Measurements from ENCODE around the gene DYNC1H1. TPM values are rescaled to one million over a fixed set of nuclear protein-coding genes. Genes with fewer than 3 reads are reported as not detected.

The DYNC1H1 gene
- total and polyA plus RNA-seq, 2 experiments from 2014 or later: 179 to 635 TPM

DNA sequence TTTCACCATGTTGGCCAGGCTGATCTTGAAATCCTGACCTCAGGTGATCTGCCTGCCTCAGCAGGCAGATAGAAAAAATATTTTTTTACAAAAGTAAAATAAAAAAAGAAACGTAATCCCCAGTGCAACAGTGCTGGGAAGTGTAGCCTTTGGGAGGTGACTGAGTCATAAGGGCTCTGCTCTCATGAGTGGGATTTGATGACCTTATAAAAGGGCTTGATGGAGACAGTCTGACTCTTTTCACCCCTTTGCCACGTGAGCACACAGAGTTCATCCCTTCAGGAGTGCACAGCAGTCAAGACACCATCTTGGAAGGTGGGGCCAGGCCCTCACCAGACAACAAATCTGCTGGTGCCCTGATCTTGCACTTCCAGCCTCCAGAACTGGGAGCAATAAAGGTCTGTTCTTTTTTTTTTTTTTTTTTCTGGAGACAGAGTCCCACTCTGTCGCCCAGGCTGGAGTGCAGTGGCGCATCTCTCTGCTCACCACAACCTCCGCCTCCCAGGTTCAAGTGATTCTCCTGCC is 24.7 kb upstream of the DYNC1H1 start:
- H3K4me1 Mint-ChIP-seq: no peaks in the 10 kb centered on the region; the same call in 2 of the 3 replicates
- DNase-seq (ENCODE audit: low spot score) (no peak), ATAC-seq (no peak)
- Histone ChIP-seq H3K4me3 (no peak overlapping the region), H3K27me3 (ENCODE audit: insufficient read depth) (peaks cover 56% of the 10 kb centered on the region), H2AFZ (no peak overlapping the region), H3K4me1 (ENCODE audit: insufficient read depth) (no peaks in the 10 kb centered on the region; the same call in 1 of the 2 replicates), H3K36me3 (ENCODE audit: insufficient read depth) (no peaks in the 10 kb centered on the region), H3F3A (replicated peaks; ENCODE audit: low read depth) (no peaks in the 10 kb centered on the region), H3K27ac (ENCODE audit: low read depth) (no peak overlapping the region), H4K20me1 (replicated peaks; ENCODE audit: insufficient read depth) (no peaks in the 10 kb centered on the region; the same call in 1 of the 2 replicates), H3K79me2 (replicated peaks; ENCODE audit: insufficient read depth) (no peaks in the 10 kb centered on the region), H3K9me2 (ENCODE audit: insufficient read depth) (0 out of 2 replicates have a peak, but pooled peaks cover 2% of the 10 kb centered on the region), H3K4me2 (no peak overlapping the region)
- no peak overlapping the region for H3K27ac Mint-ChIP-seq
- no peak overlapping the region for H3K4me3 Mint-ChIP-seq
- H3K36me3 Mint-ChIP-seq (ENCODE audit: low read depth): no peaks in the 10 kb centered on the region
- TF ChIP-seq, protein P1, sequence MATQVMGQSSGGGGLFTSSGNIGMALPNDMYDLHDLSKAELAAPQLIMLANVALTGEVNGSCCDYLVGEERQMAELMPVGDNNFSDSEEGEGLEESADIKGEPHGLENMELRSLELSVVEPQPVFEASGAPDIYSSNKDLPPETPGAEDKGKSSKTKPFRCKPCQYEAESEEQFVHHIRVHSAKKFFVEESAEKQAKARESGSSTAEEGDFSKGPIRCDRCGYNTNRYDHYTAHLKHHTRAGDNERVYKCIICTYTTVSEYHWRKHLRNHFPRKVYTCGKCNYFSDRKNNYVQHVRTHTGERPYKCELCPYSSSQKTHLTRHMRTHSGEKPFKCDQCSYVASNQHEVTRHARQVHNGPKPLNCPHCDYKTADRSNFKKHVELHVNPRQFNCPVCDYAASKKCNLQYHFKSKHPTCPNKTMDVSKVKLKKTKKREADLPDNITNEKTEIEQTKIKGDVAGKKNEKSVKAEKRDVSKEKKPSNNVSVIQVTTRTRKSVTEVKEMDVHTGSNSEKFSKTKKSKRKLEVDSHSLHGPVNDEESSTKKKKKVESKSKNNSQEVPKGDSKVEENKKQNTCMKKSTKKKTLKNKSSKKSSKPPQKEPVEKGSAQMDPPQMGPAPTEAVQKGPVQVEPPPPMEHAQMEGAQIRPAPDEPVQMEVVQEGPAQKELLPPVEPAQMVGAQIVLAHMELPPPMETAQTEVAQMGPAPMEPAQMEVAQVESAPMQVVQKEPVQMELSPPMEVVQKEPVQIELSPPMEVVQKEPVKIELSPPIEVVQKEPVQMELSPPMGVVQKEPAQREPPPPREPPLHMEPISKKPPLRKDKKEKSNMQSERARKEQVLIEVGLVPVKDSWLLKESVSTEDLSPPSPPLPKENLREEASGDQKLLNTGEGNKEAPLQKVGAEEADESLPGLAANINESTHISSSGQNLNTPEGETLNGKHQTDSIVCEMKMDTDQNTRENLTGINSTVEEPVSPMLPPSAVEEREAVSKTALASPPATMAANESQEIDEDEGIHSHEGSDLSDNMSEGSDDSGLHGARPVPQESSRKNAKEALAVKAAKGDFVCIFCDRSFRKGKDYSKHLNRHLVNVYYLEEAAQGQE (IDR thresholded peaks at IDR 0.05; ENCODE audit: unreplicated experiment): no peak
- TF ChIP-seq JUNB (IDR thresholded peaks at IDR 0.05; ENCODE audit: unreplicated experiment) (no peak), EZH2 (IDR thresholded peaks at IDR 0.05; ENCODE audit: low read depth, unreplicated experiment) (no peak), ZNF331 (CRISPR knock-in tag; IDR thresholded peaks at IDR 0.05; ENCODE audit: low read depth) (no peak), CREB1 (CRISPR knock-in tag; IDR thresholded peaks at IDR 0.05; ENCODE audit: low read depth) (no peak), STAT1 (IDR thresholded peaks at IDR 0.05; ENCODE audit: unreplicated experiment) (no peak), POLR2AphosphoS5 (IDR thresholded peaks at IDR 0.05; ENCODE audit: low read depth) (no peak), EZH2phosphoT487 (IDR thresholded peaks at IDR 0.05; ENCODE audit: unreplicated experiment) (no peak), ZNF114 (CRISPR knock-in tag; IDR thresholded peaks at IDR 0.05) (no peak), NANOG (IDR thresholded peaks at IDR 0.05; ENCODE audit: borderline replicate concordance) (no peak)
- TF ChIP-seq, protein P2, sequence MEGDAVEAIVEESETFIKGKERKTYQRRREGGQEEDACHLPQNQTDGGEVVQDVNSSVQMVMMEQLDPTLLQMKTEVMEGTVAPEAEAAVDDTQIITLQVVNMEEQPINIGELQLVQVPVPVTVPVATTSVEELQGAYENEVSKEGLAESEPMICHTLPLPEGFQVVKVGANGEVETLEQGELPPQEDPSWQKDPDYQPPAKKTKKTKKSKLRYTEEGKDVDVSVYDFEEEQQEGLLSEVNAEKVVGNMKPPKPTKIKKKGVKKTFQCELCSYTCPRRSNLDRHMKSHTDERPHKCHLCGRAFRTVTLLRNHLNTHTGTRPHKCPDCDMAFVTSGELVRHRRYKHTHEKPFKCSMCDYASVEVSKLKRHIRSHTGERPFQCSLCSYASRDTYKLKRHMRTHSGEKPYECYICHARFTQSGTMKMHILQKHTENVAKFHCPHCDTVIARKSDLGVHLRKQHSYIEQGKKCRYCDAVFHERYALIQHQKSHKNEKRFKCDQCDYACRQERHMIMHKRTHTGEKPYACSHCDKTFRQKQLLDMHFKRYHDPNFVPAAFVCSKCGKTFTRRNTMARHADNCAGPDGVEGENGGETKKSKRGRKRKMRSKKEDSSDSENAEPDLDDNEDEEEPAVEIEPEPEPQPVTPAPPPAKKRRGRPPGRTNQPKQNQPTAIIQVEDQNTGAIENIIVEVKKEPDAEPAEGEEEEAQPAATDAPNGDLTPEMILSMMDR (conservative IDR thresholded peaks at IDR 0.05; ENCODE audit: low read depth in 2 of 2): no peak
- TF ChIP-seq, protein P3, sequence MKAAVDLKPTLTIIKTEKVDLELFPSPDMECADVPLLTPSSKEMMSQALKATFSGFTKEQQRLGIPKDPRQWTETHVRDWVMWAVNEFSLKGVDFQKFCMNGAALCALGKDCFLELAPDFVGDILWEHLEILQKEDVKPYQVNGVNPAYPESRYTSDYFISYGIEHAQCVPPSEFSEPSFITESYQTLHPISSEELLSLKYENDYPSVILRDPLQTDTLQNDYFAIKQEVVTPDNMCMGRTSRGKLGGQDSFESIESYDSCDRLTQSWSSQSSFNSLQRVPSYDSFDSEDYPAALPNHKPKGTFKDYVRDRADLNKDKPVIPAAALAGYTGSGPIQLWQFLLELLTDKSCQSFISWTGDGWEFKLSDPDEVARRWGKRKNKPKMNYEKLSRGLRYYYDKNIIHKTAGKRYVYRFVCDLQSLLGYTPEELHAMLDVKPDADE (IDR thresholded peaks at IDR 0.05): no peak
- TF ChIP-seq, protein P4, sequence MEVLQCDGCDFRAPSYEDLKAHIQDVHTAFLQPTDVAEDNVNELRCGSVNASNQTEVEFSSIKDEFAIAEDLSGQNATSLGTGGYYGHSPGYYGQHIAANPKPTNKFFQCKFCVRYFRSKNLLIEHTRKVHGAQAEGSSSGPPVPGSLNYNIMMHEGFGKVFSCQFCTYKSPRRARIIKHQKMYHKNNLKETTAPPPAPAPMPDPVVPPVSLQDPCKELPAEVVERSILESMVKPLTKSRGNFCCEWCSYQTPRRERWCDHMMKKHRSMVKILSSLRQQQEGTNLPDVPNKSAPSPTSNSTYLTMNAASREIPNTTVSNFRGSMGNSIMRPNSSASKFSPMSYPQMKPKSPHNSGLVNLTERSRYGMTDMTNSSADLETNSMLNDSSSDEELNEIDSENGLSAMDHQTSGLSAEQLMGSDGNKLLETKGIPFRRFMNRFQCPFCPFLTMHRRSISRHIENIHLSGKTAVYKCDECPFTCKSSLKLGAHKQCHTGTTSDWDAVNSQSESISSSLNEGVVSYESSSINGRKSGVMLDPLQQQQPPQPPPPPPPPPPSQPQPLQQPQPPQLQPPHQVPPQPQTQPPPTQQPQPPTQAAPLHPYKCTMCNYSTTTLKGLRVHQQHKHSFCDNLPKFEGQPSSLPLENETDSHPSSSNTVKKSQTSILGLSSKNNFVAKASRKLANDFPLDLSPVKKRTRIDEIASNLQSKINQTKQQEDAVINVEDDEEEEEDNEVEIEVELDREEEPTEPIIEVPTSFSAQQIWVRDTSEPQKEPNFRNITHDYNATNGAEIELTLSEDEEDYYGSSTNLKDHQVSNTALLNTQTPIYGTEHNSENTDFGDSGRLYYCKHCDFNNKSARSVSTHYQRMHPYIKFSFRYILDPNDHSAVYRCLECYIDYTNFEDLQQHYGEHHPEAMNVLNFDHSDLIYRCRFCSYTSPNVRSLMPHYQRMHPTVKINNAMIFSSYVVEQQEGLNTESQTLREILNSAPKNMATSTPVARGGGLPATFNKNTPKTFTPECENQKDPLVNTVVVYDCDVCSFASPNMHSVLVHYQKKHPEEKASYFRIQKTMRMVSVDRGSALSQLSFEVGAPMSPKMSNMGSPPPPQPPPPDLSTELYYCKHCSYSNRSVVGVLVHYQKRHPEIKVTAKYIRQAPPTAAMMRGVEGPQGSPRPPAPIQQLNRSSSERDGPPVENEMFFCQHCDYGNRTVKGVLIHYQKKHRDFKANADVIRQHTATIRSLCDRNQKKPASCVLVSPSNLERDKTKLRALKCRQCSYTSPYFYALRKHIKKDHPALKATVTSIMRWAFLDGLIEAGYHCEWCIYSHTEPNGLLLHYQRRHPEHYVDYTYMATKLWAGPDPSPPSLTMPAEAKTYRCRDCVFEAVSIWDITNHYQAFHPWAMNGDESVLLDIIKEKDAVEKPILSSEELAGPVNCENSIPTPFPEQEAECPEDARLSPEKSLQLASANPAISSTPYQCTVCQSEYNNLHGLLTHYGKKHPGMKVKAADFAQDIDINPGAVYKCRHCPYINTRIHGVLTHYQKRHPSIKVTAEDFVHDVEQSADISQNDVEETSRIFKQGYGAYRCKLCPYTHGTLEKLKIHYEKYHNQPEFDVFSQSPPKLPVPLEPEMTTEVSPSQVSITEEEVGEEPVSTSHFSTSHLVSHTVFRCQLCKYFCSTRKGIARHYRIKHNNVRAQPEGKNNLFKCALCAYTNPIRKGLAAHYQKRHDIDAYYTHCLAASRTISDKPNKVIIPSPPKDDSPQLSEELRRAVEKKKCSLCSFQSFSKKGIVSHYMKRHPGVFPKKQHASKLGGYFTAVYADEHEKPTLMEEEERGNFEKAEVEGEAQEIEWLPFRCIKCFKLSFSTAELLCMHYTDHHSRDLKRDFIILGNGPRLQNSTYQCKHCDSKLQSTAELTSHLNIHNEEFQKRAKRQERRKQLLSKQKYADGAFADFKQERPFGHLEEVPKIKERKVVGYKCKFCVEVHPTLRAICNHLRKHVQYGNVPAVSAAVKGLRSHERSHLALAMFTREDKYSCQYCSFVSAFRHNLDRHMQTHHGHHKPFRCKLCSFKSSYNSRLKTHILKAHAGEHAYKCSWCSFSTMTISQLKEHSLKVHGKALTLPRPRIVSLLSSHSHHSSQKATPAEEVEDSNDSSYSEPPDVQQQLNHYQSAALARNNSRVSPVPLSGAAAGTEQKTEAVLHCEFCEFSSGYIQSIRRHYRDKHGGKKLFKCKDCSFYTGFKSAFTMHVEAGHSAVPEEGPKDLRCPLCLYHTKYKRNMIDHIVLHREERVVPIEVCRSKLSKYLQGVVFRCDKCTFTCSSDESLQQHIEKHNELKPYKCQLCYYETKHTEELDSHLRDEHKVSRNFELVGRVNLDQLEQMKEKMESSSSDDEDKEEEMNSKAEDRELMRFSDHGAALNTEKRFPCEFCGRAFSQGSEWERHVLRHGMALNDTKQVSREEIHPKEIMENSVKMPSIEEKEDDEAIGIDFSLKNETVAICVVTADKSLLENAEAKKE (CRISPR knock-in tag; IDR thresholded peaks at IDR 0.05): no peak
- H3K27me3 Mint-ChIP-seq (ENCODE audit: insufficient read depth, low read depth, poor library complexity): peaks cover 63% of the 10 kb centered on the region
- peaks cover 3% of the 10 kb centered on the region; the same call in 1 of the 3 replicates for H3K9me3 Mint-ChIP-seq
